Measurements from ENCODE around the gene GUCY2D.
"Not testable (repeated sequence)": the region's sequence is repeated elsewhere in the genome, so short reads cannot be mapped to it uniquely, and the experiment has no call there.

Gene GUCY2D

GRCh38 chr17:8001976-8002720, at the start of gene GUCY2D:
GUCY2D (plus strand) TSS chr17:8002615; CDS start chr17:8003048, 433 bp downstream.
- peak; percentile 49 for DNase-seq

GRCh38 chr17:7953266-7953665, 49.1 kb upstream of the GUCY2D start:
- DNase-seq: not testable (repeated sequence)

- DNase-seq: no peak
Measured at GRCh38 chr17:7955414-7956227, 46.8 kb upstream of the GUCY2D start.

GRCh38 chr17:7956228-7956965, 46.0 kb upstream of the GUCY2D start:
- DNase-seq: no peak

- DNase-seq: no peak
Measured at GRCh38 chr17:7959503-7960253, 42.7 kb upstream of the GUCY2D start.

GRCh38 chr17:7961421-7961820, 41.0 kb upstream of the GUCY2D start:
- DNase-seq: no peak

GRCh38 chr17:7967751-7968150, 34.7 kb upstream of the GUCY2D start:
- DNase-seq: no peak

GRCh38 chr17:7969433-7969832, 33.0 kb upstream of the GUCY2D start:
- DNase-seq: no peak

- no peak for DNase-seq
Measured at GRCh38 chr17:7971651-7972050, 30.8 kb upstream of the GUCY2D start.

- no peak for DNase-seq
Measured at GRCh38 chr17:7972131-7972785, 30.2 kb upstream of the GUCY2D start.

- no peak for DNase-seq
Measured at GRCh38 chr17:7974638-7975131, 27.7 kb upstream of the GUCY2D start.

GRCh38 chr17:7977039-7977438, 25.4 kb upstream of the GUCY2D start:
- no peak for DNase-seq

- no peak for DNase-seq
Measured at GRCh38 chr17:7977805-7978204, 24.6 kb upstream of the GUCY2D start.

- no peak for DNase-seq
Measured at GRCh38 chr17:7982173-7982572, 20.2 kb upstream of the GUCY2D start.

- no peak for DNase-seq
Measured at GRCh38 chr17:7982666-7983065, 19.7 kb upstream of the GUCY2D start.

GRCh38 chr17:7984904-7985303, 17.5 kb upstream of the GUCY2D start:
- no peak for DNase-seq

GRCh38 chr17:7987112-7987893, 15.1 kb upstream of the GUCY2D start:
- DNase-seq: no peak

GRCh38 chr17:7988750-7989178, 13.7 kb upstream of the GUCY2D start:
- peak; percentile 73 for DNase-seq

GRCh38 chr17:7989781-7990655, 12.4 kb upstream of the GUCY2D start:
- DNase-seq: peak; percentile 97

GRCh38 chr17:7992516-7992915, 9.9 kb upstream of the GUCY2D start:
- no peak for DNase-seq

Data from retina (tissue), 1 donor.